Neural cell (in vitro differentiated cells): ENCODE results near the gene TENT4A. TPM values are rescaled to one million over a fixed set of nuclear protein-coding genes. Genes with fewer than 3 reads are reported as not detected.

Experiments
- H2AFZ ChIP-seq: fragments of 200-600, 300-800 bp; sonication (generic), shearing (Covaris generic); 2 replicates; pipeline ENCODE4 v1.6.0; 2014; ENCODE audit warnings: low read depth, mild to moderate bottlenecking, antibody characterized with exemption, low read length, moderate library complexity
- H3F3A ChIP-seq: fragments of 200-600 bp; shearing (Covaris generic); 2 replicates; pipeline ENCODE4 v1.6.1; 2016; ENCODE audit warnings: mild to moderate bottlenecking, moderate library complexity, mixed read lengths, antibody characterized with exemption, low read length; ENCODE audit not compliant: insufficient read depth, poor library complexity, severe bottlenecking
- H3K27ac ChIP-seq: fragments of 200-600, 300-800 bp; sonication (generic), shearing (Covaris generic); 2 replicates; pipeline ENCODE4 v1.5.1; 2014; ENCODE audit warnings: mild to moderate bottlenecking, low read length, moderate library complexity
- H3K27me3 ChIP-seq: fragments of 300-800, 200-600 bp; sonication (generic), shearing (Covaris generic); 2 replicates; pipeline ENCODE4 v1.6.0; 2014; ENCODE audit warnings: mild to moderate bottlenecking, low read depth, low read length, moderate library complexity; ENCODE audit not compliant: insufficient read depth
- H3K36me3 ChIP-seq: fragments of 300-800, 200-600 bp; sonication (generic), shearing (Covaris generic); 2 replicates; pipeline ENCODE4 v1.5.1; 2014; ENCODE audit warnings: mild to moderate bottlenecking, antibody characterized with exemption, low read length, moderate library complexity; ENCODE audit not compliant: insufficient read depth
- H3K4me2 ChIP-seq: fragments of 300-800, 200-600 bp; sonication (generic), shearing (Covaris generic); 2 replicates; pipeline ENCODE4 v1.6.0; 2014; ENCODE audit warnings: mild to moderate bottlenecking, low read length
- H3K4me3 ChIP-seq: fragments of 300-800, 200-600 bp; sonication (generic), shearing (Covaris generic); 2 replicates; pipeline ENCODE4 v1.5.1; 2014; ENCODE audit warnings: mild to moderate bottlenecking, low read length, moderate library complexity
- H3K79me2 ChIP-seq: fragments of 200-600 bp; shearing (Covaris generic); replicated peaks from 2 replicates; pipeline ENCODE4 v1.6.0; 2014; ENCODE audit warnings: mild to moderate bottlenecking, low read length, moderate library complexity; ENCODE audit not compliant: insufficient read depth
- H3K9ac ChIP-seq: fragments of 300-800, 200-600 bp; sonication (generic), shearing (Covaris generic); 2 replicates; pipeline ENCODE4 v1.6.1; 2016; ENCODE audit warnings: mild to moderate bottlenecking, low read length, mixed read lengths
- H3K9me2 ChIP-seq: fragments of 200-600 bp; shearing (Covaris generic); 2 replicates; pipeline ENCODE4 v1.6.1; 2016; ENCODE audit warnings: mild to moderate bottlenecking, low read length, mixed read lengths; ENCODE audit not compliant: insufficient read depth
- H3K9me3 ChIP-seq: fragments of 200-600, 300-800 bp; sonication (generic), shearing (Covaris generic); 2 replicates; pipeline ENCODE4 v1.6.1; 2016; ENCODE audit warnings: mild to moderate bottlenecking, mixed run types, low read length, moderate library complexity, mixed read lengths
- H4K20me1 ChIP-seq: fragments of 200-600 bp; shearing (Covaris generic); 2 replicates; pipeline ENCODE4 v1.6.1; 2016; ENCODE audit warnings: mild to moderate bottlenecking, mixed run types; ENCODE audit not compliant: insufficient read depth
- EP300 ChIP-seq: fragments of 450-650 bp; conservative IDR thresholded peaks from 2 replicates; pipeline ENCODE4 v1.6.1; 2014; ENCODE audit warnings: antibody characterized with exemption, mild to moderate bottlenecking, moderate library complexity; ENCODE audit not compliant: poor library complexity, severe bottlenecking
- EZH2 ChIP-seq: fragments of 200-600, 300-800 bp; shearing (Covaris generic), sonication (generic); IDR thresholded peaks from 2 replicates; pipeline ENCODE4 v1.6.1; 2014; ENCODE audit warnings: antibody characterized with exemption, low read length, borderline replicate concordance, mild to moderate bottlenecking; ENCODE audit not compliant: insufficient read depth, poor library complexity, severe bottlenecking
- MXI1 ChIP-seq: fragments of 450-650 bp; conservative IDR thresholded peaks from 2 replicates; pipeline ENCODE4 v1.6.1; 2014; ENCODE audit warnings: antibody characterized with exemption, mild to moderate bottlenecking; ENCODE audit not compliant: poor library complexity, severe bottlenecking
- POLR2AphosphoS5 ChIP-seq: IDR thresholded peaks from 2 replicates; pipeline ENCODE4 v1.6.1; 2012
- RAD21 ChIP-seq: fragments of 450-650 bp; conservative IDR thresholded peaks from 2 replicates; pipeline ENCODE4 v1.6.1; 2014; ENCODE audit warnings: antibody characterized with exemption, mild to moderate bottlenecking, moderate library complexity
- SMC3 ChIP-seq: fragments of 450-650 bp; conservative IDR thresholded peaks from 2 replicates; pipeline ENCODE4 v1.6.1; 2014; ENCODE audit warnings: antibody characterized with exemption, mild to moderate bottlenecking, moderate library complexity; ENCODE audit not compliant: poor library complexity
- TAF1 ChIP-seq: IDR thresholded peaks from 2 replicates; pipeline ENCODE4 v1.6.1; 2012; ENCODE audit warnings: low read depth
- polyA plus RNA-seq: library from polyadenylated mRNA; depleted of rRNA; stranded (reverse); fragments of >200 nt; gene quantifications from 2 replicates; pipeline ENCODE4 v1.2.3, GENCODE V29; 2014
- TF ChIP-seq, protein P1 (sequence below): IDR thresholded peaks from 2 replicates; pipeline ENCODE4 v1.6.1; 2012; ENCODE audit warnings: borderline replicate concordance
- TF ChIP-seq, protein P2 (sequence below): fragments of 450-650 bp; IDR thresholded peaks from 2 replicates; pipeline ENCODE4 v1.5.1; 2014; ENCODE audit warnings: antibody characterized with exemption, mild to moderate bottlenecking, moderate library complexity; ENCODE audit not compliant: poor library complexity, severe bottlenecking

Gene TENT4A
- polyA plus RNA-seq, 1 donor from 2014 or later = 12.1 TPM

GRCh38 chr5:6784481-6784880 is 71.2 kb downstream of the TENT4A start:
- Histone ChIP-seq H3K9me2 (no peaks in the 10 kb centered on the region), H3K27me3 (no peaks in the 10 kb centered on the region), H3K36me3 (no peaks in the 10 kb centered on the region), H3F3A (no peaks in the 10 kb centered on the region), H3K9me3 (no peaks in the 10 kb centered on the region), H3K27ac (no peak overlapping the region), H4K20me1 (no peaks in the 10 kb centered on the region), H3K9ac (no peak overlapping the region), H3K4me3 (no peak overlapping the region), H3K79me2 (no peaks in the 10 kb centered on the region), H2AFZ (no peak overlapping the region), H3K4me2 (no peak overlapping the region)
- TF ChIP-seq, protein P1, sequence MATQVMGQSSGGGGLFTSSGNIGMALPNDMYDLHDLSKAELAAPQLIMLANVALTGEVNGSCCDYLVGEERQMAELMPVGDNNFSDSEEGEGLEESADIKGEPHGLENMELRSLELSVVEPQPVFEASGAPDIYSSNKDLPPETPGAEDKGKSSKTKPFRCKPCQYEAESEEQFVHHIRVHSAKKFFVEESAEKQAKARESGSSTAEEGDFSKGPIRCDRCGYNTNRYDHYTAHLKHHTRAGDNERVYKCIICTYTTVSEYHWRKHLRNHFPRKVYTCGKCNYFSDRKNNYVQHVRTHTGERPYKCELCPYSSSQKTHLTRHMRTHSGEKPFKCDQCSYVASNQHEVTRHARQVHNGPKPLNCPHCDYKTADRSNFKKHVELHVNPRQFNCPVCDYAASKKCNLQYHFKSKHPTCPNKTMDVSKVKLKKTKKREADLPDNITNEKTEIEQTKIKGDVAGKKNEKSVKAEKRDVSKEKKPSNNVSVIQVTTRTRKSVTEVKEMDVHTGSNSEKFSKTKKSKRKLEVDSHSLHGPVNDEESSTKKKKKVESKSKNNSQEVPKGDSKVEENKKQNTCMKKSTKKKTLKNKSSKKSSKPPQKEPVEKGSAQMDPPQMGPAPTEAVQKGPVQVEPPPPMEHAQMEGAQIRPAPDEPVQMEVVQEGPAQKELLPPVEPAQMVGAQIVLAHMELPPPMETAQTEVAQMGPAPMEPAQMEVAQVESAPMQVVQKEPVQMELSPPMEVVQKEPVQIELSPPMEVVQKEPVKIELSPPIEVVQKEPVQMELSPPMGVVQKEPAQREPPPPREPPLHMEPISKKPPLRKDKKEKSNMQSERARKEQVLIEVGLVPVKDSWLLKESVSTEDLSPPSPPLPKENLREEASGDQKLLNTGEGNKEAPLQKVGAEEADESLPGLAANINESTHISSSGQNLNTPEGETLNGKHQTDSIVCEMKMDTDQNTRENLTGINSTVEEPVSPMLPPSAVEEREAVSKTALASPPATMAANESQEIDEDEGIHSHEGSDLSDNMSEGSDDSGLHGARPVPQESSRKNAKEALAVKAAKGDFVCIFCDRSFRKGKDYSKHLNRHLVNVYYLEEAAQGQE = no peak
- TF ChIP-seq, protein P2, sequence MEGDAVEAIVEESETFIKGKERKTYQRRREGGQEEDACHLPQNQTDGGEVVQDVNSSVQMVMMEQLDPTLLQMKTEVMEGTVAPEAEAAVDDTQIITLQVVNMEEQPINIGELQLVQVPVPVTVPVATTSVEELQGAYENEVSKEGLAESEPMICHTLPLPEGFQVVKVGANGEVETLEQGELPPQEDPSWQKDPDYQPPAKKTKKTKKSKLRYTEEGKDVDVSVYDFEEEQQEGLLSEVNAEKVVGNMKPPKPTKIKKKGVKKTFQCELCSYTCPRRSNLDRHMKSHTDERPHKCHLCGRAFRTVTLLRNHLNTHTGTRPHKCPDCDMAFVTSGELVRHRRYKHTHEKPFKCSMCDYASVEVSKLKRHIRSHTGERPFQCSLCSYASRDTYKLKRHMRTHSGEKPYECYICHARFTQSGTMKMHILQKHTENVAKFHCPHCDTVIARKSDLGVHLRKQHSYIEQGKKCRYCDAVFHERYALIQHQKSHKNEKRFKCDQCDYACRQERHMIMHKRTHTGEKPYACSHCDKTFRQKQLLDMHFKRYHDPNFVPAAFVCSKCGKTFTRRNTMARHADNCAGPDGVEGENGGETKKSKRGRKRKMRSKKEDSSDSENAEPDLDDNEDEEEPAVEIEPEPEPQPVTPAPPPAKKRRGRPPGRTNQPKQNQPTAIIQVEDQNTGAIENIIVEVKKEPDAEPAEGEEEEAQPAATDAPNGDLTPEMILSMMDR = no peak
- TF ChIP-seq EP300 (no peak), EZH2 (no peak), TAF1 (no peak), MXI1 (no peak), RAD21 (no peak), SMC3 (no peak)

- no peak overlapping the region for H3K27ac ChIP-seq
- no peaks in the 10 kb centered on the region for H3K9me3 ChIP-seq
- no peak overlapping the region for H3K9ac ChIP-seq
- H4K20me1 ChIP-seq = no peaks in the 10 kb centered on the region
- H3K4me2 ChIP-seq = no peak overlapping the region
- no peak overlapping the region for H3K4me3 ChIP-seq
- no peaks in the 10 kb centered on the region for H3K27me3 ChIP-seq
- no peaks in the 10 kb centered on the region for H3K9me2 ChIP-seq
- TF ChIP-seq RAD21 (no peak), EZH2 (no peak), MXI1 (no peak), POLR2AphosphoS5 (no peak), TAF1 (no peak), EP300 (no peak), SMC3 (no peak)
- TF ChIP-seq, protein P2 = no peak
- TF ChIP-seq, protein P1 = no peak
- H3F3A ChIP-seq = no peaks in the 10 kb centered on the region
- H3K36me3 ChIP-seq = no peaks in the 10 kb centered on the region
- no peak overlapping the region for H2AFZ ChIP-seq
- H3K79me2 ChIP-seq = no peaks in the 10 kb centered on the region
Observed at GRCh38 chr5:6785161-6785860, 72.1 kb downstream of the TENT4A start.
